ENCODE data around the gene EMC10. TPM values are rescaled to one million over a fixed set of nuclear protein-coding genes. Genes with fewer than 3 reads are reported as not detected.

Gene EMC10
- total RNA-seq, 1 donor from 2014 or later = 98.8 TPM

DNA sequence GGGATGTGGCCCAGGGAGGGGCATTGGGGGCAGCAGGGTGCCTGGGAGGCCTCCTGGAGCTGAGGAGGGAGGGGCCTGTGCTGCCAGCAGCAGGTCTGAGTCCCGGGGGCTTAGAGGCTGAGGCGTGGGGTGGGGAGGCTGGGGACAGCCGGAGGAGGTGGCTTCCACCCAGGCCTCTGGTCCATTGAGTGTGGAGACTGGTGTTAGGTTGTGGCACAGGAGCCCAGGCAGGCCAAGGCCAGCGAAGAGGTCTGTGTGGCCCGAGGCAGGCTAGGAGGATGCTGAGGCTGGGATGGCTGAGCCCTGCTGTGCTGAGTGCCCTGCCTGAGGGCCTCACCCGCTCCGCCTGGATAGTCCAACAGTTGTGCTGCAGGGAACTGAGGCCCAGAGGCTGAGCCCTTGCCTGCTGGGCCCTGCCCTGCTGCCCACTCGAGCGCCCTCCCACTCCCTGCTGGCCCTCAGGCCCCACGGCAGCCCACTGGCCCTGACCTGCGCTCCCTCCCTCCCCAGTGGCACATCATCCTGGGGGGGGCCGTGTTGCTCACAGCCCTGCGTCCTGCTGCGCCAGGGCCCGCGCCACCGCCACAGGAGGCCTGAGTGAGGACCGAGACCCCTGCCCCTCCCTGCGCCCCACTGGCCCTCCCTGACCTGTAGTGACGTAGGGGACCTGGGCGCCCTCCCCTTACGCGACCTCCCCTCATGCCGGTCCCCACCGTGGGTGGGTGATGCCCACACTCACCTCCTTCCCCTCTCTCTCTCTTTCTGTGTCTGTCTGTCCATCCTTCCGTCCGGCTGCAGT lies 5.2 kb downstream of the EMC10 start:
- Mint-ChIP-seq H3K27me3 (ENCODE audit: unreplicated experiment) (peaks cover 5% of the 10 kb centered on the region), H3K4me3 (ENCODE audit: unreplicated experiment) (no peak overlapping the region), H3K27ac (ENCODE audit: unreplicated experiment) (no peak overlapping the region), H3K9me3 (ENCODE audit: unreplicated experiment) (peaks cover 7% of the 10 kb centered on the region), H3K36me3 (ENCODE audit: unreplicated experiment) (peaks cover 12% of the 10 kb centered on the region), H3K4me1 (ENCODE audit: low read depth, unreplicated experiment) (peaks cover 3% of the 10 kb centered on the region)
- TF ChIP-seq, protein P1, sequence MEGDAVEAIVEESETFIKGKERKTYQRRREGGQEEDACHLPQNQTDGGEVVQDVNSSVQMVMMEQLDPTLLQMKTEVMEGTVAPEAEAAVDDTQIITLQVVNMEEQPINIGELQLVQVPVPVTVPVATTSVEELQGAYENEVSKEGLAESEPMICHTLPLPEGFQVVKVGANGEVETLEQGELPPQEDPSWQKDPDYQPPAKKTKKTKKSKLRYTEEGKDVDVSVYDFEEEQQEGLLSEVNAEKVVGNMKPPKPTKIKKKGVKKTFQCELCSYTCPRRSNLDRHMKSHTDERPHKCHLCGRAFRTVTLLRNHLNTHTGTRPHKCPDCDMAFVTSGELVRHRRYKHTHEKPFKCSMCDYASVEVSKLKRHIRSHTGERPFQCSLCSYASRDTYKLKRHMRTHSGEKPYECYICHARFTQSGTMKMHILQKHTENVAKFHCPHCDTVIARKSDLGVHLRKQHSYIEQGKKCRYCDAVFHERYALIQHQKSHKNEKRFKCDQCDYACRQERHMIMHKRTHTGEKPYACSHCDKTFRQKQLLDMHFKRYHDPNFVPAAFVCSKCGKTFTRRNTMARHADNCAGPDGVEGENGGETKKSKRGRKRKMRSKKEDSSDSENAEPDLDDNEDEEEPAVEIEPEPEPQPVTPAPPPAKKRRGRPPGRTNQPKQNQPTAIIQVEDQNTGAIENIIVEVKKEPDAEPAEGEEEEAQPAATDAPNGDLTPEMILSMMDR (IDR thresholded peaks at IDR 0.05; ENCODE audit: partially characterized antibody, unreplicated experiment) = no peak
- peak; percentile 26 for DNase-seq

DNA sequence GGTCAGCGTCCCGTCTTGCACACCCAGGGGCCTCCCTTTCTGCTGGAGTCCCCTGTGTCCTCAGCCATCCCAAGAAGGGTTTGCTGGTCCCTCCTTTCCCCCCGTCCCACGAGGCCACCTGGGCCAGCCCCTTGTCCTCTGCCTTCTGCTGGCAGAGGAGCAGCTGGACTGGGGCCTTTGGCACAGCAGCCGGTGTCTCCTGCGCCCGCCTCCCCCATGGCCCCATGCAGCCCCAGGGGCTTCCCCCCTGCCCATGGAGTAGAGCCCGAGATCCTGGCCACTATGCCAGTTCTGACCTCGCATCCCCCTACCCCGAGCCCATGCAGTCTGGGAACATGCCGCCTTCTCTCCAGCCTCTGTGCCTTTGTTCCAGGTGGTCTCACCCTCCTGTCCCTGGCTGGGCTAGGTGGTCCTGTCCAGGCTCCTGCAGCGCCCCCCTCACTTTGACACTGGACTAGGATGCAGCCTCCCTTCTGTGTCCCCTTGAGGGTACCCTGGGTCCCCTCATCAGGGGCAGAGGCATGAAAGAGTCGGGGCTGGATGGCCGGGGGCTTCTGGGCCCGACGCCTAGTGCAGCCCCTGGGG lies 6.1 kb downstream of the EMC10 start:
- Mint-ChIP-seq H3K36me3 (ENCODE audit: unreplicated experiment) (peaks cover 18% of the 10 kb centered on the region), H3K9me3 (ENCODE audit: unreplicated experiment) (peaks cover 10% of the 10 kb centered on the region), H3K27ac (ENCODE audit: unreplicated experiment) (no peak overlapping the region), H3K4me3 (ENCODE audit: unreplicated experiment) (no peak overlapping the region), H3K27me3 (ENCODE audit: unreplicated experiment) (peaks cover 2% of the 10 kb centered on the region), H3K4me1 (ENCODE audit: low read depth, unreplicated experiment) (peaks cover 3% of the 10 kb centered on the region)
- TF ChIP-seq, protein P1 (IDR thresholded peaks at IDR 0.05; ENCODE audit: partially characterized antibody, unreplicated experiment) = no peak
- DNase-seq = peak; percentile 14

DNA sequence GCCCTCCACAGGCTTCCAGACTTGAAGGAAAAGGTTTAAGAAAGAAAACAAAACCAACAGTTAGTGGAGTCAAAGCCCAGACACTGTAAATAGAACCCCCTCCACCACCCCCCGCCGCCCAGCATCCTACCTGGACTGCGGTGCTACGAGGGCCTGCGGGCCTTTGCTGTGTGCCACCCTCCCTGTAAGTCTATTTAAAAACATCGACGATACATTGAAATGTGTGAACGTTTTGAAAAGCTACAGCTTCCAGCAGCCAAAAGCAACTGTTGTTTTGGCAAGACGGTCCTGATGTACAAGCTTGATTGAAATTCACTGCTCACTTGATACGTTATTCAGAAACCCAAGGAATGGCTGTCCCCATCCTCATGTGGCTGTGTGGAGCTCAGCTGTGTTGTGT lies 6.6 kb downstream of the EMC10 start:
- TF ChIP-seq, protein P1 (IDR thresholded peaks at IDR 0.05; ENCODE audit: partially characterized antibody, unreplicated experiment) = no peak
- Mint-ChIP-seq H3K9me3 (ENCODE audit: unreplicated experiment) (peaks cover 10% of the 10 kb centered on the region), H3K36me3 (ENCODE audit: unreplicated experiment) (peaks cover 18% of the 10 kb centered on the region), H3K4me3 (ENCODE audit: unreplicated experiment) (no peak overlapping the region), H3K27me3 (ENCODE audit: unreplicated experiment) (no peaks in the 10 kb centered on the region), H3K27ac (ENCODE audit: unreplicated experiment) (no peak overlapping the region), H3K4me1 (ENCODE audit: low read depth, unreplicated experiment) (no peaks in the 10 kb centered on the region)
- peak; percentile 3 for DNase-seq

DNA sequence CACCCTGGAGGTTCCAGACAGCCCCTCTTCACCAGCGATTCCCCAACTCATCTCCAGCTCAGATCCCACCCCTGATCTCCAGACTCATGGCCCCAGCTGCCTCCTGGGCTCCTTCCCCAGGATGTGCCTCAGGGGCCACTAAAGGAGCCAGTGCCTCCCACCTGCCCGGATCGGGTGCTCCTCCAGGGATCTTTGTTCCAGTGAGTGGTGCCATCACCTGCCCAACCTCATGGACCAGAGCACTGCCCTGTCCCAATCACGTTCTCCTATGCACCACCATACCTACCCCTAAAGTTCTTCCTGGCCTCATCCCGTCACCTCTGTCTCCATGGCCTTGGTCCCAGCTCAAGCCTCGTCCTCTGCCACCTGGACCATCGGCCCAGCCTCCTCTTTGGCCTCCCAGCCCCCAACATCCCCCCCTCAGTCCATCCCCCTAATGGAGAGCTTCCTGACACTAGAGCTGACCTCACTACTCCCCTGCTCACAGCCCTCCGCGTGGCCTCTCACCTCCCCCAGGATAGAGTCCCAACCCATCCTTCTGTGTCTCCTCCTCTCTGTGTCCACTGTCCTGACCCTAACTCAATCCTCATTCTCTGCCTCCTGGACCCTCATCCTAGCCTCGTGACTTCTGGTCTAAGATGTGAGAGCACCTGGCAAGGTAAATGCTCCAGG lies 9.1 kb downstream of the EMC10 start:
- no peak overlapping the region for H3K4me3 Mint-ChIP-seq (ENCODE audit: unreplicated experiment)
- H3K27ac Mint-ChIP-seq (ENCODE audit: unreplicated experiment) = no peak overlapping the region
- H3K9me3 Mint-ChIP-seq (ENCODE audit: unreplicated experiment) = peaks cover 13% of the 10 kb centered on the region
- DNase-seq = no peak
- H3K4me1 Mint-ChIP-seq (ENCODE audit: low read depth, unreplicated experiment) = peaks cover 4% of the 10 kb centered on the region
- peaks cover 18% of the 10 kb centered on the region for H3K36me3 Mint-ChIP-seq (ENCODE audit: unreplicated experiment)
- TF ChIP-seq, protein P1 (IDR thresholded peaks at IDR 0.05; ENCODE audit: partially characterized antibody, unreplicated experiment) = no peak
- peaks cover 5% of the 10 kb centered on the region for H3K27me3 Mint-ChIP-seq (ENCODE audit: unreplicated experiment)

Data from glutamatergic neuron (in vitro differentiated cells).